CD4-positive, alpha-beta T cell treated with Interleukin-15 for 1 hour (primary cell): ENCODE data around the gene BCL7A.

Source experiments
- DNase-seq: peaks from one replicate; pipeline ENCODE4 v3.0.0-alpha.2; 2020

The BCL7A gene

GRCh38 chr12:122001466-122002209 is 20.0 kb upstream of the BCL7A start:
- DNase-seq = no peak

GRCh38 chr12:122003651-122004611 is 17.8 kb upstream of the BCL7A start:
- peak; percentile 73 for DNase-seq

GRCh38 chr12:122004633-122005071 is 17.0 kb upstream of the BCL7A start:
- no peak for DNase-seq

GRCh38 chr12:122005252-122005776 is 16.4 kb upstream of the BCL7A start:
- DNase-seq = no peak

GRCh38 chr12:122006186-122006926 is 15.3 kb upstream of the BCL7A start:
- no peak for DNase-seq

- no peak for DNase-seq
Measured at GRCh38 chr12:122009741-122010140, 11.9 kb upstream of the BCL7A start.

- DNase-seq = no peak
Measured at GRCh38 chr12:122012184-122012583, 9.5 kb upstream of the BCL7A start.

GRCh38 chr12:122013136-122013535 is 8.5 kb upstream of the BCL7A start:
- DNase-seq = no peak

GRCh38 chr12:122013791-122014590 is 7.7 kb upstream of the BCL7A start:
- DNase-seq = no peak

GRCh38 chr12:122014781-122015180 is 6.9 kb upstream of the BCL7A start:
- no peak for DNase-seq

- no peak for DNase-seq
Measured at GRCh38 chr12:122018457-122018856, 3.2 kb upstream of the BCL7A start.

- DNase-seq = no peak
Measured at GRCh38 chr12:122018937-122019336, 2.7 kb upstream of the BCL7A start.

- DNase-seq = no peak
Measured at GRCh38 chr12:122020795-122021192, 890 bp upstream of the BCL7A start.

- no peak for DNase-seq
Measured at GRCh38 chr12:122021193-122021821, 377 bp upstream of the BCL7A start.

GRCh38 chr12:122022393-122023338 is 982 bp downstream of the BCL7A start:
- no peak for DNase-seq

- DNase-seq = no peak
Measured at GRCh38 chr12:122023339-122024131, 1.9 kb downstream of the BCL7A start.

GRCh38 chr12:122024132-122024785 is 2.6 kb downstream of the BCL7A start:
- DNase-seq = no peak

GRCh38 chr12:122026706-122027333 is 5.1 kb downstream of the BCL7A start:
- no peak for DNase-seq
